ENCODE data around the gene CASZ1.

DNA sequence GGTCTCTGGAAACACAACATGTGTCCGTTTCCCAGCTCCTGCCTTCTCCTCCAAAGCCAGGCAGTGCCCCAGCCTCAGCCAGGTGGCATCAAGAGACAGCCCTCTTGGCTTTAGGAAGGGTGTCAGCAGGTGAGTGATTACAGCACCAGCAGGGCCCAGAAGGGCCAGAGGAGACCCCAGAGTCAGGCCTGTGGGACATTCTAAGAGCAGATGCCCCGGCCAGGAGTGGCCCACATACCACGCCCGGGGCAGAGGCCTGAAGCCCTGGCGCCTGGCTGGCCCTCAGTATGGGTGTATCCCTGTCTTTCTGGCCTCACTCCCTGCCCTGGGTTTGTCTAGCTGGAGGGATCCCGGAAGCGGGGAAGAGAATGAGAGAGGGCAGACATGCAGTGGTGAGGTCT lies 109.2 kb downstream of the CASZ1 start:
- TF ChIP-seq, protein P1, sequence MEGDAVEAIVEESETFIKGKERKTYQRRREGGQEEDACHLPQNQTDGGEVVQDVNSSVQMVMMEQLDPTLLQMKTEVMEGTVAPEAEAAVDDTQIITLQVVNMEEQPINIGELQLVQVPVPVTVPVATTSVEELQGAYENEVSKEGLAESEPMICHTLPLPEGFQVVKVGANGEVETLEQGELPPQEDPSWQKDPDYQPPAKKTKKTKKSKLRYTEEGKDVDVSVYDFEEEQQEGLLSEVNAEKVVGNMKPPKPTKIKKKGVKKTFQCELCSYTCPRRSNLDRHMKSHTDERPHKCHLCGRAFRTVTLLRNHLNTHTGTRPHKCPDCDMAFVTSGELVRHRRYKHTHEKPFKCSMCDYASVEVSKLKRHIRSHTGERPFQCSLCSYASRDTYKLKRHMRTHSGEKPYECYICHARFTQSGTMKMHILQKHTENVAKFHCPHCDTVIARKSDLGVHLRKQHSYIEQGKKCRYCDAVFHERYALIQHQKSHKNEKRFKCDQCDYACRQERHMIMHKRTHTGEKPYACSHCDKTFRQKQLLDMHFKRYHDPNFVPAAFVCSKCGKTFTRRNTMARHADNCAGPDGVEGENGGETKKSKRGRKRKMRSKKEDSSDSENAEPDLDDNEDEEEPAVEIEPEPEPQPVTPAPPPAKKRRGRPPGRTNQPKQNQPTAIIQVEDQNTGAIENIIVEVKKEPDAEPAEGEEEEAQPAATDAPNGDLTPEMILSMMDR (IDR thresholded peaks at IDR 0.05) = no peak
- no peak for TF ChIP-seq POLR2A (IDR thresholded peaks at IDR 0.05)

All from lower leg skin (tissue), 3 donors.